ENCODE data around the gene XPC.
"Not testable (repeated sequence)": the region's sequence is repeated elsewhere in the genome, so short reads cannot be mapped to it uniquely, and the experiment has no call there.

Gene XPC

DNA sequence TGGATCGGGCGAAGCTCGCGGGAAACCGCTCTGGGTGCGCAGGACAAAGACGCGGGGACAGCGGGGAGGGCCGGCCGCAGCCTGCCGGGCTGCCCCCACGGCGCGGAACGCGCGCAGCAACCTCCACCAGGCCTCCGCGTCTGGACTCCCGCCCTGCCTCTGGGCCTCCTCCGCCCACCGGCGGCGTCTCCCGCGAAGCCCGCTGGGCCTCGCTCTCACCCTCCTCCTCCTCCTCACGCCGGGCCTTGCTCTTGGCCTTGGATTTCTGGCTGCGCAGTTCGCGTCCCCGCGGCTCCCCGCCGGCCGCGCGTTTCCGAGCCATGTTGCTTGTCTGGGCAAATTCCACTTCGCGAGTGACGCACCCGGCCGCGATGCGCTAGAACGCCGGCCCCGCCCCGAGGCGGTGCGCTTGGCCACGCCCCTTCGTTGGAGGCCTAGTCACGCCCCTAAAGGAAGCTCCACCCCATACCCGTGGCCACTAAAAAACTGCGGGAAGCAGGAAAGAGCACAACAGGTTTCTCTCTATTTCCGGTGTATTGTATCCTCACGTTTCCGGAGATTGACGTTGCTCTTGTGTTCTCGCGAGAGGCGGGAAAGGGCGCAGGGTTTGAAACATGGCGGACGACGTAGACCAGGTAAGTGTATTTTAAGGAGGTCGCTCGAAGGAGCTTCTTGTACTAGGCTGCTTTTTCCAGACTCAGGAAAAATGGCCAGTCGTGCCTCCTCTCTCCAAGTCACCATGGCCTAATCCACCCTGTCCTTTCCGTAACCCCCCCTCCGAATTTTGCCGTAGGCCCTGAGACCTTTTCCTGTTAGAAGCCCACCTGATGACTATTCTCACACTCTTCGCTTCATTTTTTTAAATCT lies at the start of gene XPC, which contains the start of gene LSM3:
XPC (minus strand) TSS at position 355 of the 867 bp plus-strand sequence; CDS start at position 322, 33 bp downstream.
LSM3 (plus strand) TSS at position 571 of the 867 bp plus-strand sequence; CDS start at position 615, 44 bp downstream.
- peak; percentile 84 for DNase-seq

DNA sequence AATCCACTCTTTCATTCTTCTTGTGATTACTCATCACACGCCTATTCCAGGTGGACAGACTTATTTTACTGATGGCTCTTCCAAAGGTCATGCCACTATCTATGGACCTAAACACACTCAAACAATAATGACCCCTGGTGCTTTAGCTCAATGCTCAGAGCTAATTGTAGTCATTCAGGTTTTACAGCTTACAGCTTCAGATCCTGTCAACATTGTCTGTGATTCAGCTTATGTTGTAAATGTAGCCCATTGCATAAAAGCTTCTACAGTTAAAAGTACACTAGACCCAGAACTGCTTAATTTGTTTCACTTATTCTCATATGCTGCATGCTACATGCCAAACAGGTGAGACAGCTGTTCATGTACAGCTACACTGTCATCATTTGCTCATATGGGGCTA lies 49.5 kb upstream of the XPC start:
- no peak for DNase-seq

DNA sequence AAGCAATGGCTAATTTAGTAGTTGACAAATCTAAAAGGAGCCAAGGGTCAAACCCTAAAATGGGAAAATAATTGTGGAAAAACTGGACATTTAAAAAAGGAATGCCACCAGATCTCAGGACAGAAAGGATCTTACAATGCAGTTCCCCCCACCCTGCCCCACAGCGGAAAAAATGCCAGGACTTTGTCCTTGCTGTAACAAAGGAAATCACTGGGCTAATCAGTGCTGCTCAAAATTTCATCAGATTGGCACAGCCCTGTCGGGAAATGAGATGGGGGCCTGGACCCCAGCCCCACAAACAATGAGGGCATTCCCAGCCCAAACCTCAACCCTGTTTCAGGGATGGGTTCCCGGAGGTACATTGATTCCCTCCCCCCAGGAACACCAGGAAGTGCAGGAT lies 48.0 kb upstream of the XPC start:
- DNase-seq: not testable (repeated sequence)

DNA sequence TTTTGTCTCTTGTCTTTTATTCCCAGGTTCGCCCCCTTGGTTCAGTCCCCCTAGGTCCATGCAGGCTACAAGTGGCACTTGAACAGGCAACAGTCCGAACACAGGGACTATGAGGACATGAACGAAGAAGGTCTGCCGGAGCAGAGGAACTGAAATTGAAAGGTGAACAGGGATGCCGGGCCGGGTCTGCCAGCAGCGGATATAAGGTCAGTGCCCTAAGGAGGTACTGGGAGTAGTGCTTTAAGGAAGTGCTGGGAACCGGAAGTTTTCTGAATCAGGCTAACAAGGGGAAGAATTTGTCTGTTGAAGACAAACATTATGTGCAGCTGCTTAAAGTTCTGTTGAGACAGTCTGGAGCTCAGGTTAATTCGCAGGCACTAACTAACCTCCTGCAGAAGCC lies 47.0 kb upstream of the XPC start:
- DNase-seq: no peak

DNA sequence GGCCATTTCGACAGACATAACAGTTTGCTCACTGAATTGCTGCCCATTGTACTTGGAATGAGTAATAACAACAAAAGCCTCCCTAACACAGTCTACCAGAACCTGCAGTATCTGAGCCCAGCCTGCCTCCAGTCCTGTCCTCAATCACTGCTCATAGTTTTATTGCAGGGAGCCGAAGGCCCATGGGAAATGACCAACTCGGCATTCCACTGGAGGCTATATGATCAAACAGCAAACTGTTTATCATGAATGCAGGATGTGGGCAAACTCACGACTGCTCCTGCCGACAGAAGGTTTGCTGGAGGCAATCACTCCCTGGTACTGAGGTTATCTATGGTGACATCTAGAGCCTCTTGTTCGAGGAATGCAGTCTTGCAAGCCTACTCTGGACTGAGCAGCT lies 46.5 kb upstream of the XPC start:
- DNase-seq: no peak

DNA sequence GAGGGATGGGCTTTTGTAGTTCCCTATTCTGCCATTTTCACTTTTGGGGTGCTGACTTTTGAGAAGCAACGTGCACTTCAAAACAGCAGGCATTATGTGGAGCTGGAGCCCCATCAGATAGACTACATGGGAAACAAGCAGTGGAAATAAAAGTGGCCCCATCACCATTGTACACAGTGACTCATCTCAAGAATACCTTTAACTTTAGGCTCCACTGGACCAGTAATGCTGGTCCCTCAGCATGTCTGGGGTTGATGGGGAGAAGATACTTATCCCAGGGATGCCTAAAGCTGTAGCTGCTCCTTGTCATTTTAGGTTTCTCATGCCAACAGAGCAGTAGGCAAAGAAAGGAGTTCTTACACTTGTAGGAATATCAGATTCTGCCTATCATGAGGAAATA lies 45.2 kb upstream of the XPC start:
- DNase-seq: no peak

DNA sequence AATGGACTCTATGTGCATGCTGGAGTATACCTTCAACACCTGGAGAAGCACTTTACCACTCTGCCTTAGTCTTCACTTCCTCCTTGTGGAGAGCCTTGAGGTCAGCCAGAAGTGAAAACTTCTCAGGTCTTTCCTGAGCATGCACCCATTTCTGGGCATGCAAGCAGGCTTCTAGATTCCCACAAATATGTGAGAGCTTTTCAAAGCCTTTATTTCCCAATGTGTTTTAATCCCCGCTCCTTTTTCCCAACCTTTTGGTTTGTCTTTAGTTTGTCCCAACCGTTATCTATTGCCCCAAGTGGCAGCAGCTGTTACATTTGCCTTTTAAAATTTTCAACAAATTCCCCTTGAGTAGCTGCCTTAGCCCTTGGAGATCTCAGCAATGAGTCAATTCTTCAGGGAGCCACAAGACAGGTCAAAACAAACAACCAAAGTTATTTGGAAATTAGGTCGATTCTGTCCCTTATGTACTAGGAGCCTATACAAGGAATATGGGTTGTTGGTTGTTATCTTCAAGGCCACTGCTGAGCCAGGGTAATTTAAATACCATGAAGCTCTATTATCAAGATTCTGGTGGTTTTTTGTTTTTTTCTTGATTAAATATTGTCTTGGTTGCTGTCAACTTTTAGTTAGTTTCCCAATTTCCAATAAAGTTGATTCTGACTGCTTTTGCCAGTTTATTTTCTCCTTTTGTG lies 44.6 kb upstream of the XPC start:
- no peak for DNase-seq

DNA sequence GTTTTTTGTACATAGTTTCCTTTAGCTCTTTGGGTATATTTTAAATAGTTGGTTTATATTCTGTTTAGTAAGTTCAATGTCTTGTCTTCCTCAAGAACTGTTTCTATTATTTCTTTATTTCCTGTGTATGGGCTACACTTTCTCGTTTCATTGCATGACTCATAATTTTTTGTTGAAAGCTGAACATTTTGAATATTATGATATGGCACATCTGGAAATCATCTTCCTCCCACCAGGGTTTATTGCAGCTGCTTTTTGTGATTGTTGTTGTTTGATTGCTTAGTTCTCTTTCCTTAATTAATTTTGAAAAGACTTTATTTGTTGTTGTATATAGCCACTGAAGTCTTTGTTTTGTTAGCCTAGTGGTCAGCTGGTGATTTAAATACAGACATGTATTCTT lies 44.1 kb upstream of the XPC start:
- DNase-seq: no peak

DNA sequence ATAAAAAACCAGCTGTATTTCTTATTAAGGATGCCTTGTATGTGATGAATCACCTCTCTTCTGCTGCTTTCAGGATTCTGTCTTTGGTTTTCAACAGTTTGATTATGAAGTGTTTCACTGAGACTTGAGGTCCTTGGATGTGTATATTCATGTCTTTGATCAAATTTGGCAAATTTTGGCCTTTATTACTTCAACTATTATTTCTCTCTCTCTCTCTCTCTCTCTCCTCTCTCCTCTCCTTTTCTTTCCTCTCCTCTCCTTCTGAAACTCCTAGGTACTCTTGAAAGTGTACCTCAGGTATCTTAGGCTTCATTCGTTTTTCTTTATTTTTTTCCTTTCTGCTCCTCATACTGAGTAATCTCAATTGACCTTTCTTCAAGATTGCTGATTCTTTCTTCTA lies 43.5 kb upstream of the XPC start:
- DNase-seq: no peak

DNA sequence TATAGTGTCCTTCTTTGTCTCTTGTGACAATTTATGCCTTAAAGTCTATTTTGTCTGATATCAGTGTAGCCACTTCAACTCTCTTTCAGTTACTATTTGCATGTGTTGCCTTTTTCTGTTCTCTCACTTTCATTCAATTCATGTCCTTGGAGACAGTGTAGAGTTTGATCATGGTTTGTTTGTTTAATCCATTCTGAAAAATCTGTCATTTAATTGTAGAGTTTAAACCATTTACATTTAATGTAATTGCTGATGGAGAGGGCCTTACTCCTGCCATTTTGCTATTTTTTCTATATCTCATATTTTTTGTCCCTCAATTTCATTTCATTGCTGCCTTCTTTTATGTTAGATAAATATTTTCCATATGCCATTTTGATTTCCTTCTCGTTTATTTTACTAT lies 42.5 kb upstream of the XPC start:
- no peak for DNase-seq

DNA sequence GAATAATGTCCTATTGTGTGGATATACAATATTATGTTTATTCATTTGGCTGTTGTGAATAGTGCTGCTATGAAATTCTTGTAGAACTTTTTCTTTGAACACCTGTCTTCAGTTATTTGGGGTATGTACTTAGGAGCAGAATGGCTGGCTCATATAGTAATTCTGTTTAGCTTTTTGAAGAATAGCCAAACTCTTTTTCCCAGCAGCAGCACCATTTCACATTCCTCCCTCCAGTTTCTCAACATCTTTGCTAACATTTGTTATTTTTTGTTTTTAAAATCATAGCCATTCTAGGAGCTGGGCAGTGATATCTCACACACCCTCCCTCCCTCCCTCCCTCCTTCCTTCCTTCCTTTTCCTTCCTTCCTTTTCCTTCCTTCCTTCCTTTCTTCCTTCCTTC lies 40.0 kb upstream of the XPC start:
- DNase-seq: no peak

DNA sequence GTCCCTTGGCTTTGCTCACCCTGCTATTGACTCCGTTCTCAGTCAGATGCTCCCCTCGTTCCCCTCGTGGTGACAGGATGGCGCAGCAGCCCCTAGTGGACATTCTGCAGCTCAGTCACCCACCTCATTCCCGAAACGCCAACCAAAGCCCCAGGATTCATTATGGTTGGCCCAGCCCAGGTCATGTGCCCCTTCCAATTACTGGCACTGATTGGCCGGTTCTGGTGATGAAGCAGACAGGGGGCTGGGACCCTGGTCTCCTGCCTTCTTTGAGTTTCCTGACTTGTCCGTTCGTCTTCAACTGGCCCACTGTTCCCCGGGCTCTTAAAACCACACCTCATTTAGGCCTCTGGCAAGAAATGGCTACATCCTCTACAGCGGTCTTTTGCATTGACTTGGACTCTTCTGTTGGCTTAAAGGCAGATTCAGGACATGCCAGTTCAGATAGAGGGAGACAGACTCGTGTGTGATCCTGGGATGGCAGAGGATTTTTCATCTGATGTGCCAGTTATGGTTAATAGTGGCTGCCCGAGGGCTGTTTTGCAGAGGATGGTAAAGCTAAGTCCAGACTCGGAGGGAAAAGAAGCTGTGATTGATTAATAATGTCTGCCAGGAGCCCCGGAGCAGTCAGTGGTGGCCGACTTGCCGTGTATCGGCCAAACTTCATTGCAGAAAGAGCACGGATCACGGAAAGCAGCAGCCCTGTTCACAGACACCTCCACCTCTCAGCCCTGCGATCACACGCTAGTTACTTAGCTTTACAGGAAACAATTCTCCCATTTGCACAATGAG lies 38.1 kb upstream of the XPC start:
- no peak for DNase-seq

DNA sequence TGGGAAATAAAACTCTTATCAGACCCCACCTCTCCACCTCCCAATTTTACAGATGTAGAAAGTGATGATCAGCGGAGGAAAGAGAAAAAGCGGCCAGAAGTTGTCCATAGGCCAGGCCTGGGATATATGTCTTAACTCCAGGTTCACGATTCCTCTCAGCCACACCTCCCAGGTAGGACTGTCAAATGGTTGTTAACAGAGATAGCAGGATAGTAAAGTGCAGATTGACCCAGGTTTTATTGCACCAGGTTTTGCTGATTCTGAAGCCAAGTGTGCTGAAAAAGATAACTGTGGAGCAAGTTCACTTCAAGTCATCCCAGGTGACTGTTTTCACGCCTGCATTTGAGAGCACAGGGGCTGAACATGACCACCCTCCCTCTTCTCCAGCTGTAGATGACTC lies 36.4 kb upstream of the XPC start:
- DNase-seq: no peak

DNA sequence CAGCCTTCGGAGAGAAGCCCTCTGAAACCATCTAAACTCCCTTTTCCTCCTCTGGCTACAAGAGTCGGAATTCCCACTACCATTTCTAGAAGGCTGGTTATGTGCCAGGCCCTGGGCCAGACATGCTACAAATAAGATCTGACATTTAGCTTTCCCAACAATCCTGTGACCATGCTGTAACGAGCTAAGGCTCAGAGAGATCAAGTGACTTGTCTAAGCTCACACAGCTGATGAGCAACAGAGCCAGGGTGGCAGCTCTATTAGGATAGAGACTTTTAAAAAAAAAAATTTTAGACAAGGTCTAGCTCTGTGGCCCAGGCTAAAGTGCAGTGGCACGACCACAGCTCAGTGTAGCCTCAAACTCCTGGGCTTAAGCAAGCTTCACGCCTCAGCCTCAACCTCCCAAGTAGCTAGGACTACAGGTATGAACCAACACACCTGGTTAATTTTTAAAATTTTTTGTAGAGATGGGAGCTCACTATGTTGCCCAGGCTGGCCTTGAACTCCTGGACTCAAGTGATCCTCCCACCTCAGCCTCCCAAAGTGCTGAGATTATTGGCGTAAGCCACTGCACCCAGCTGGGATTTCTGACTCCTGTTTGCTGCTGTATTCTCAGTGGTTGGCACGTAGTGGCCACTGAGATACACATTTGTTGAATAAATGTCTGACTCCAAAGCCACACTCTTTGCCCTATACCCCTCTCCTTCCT lies 34.8 kb upstream of the XPC start:
- no peak for DNase-seq

DNA sequence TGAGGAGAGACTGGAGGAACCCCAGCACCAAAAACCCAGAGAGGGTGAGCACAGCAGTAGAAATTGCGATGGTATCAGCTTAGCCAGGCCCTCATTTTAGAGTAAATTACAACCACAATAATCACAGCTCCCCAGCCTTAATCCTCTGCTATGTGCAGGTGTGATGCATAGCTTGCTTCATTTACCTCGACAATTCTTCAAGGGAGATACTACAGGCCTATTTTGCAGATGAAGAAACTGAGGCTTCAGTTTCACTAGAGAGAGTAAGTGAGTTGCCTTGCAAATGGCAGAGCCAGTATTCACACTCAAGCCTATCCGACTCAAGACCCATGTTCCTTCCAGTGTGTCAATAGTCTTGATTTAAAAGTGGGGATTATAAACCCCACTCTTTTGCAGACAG lies 33.6 kb upstream of the XPC start:
- no peak for DNase-seq

DNA sequence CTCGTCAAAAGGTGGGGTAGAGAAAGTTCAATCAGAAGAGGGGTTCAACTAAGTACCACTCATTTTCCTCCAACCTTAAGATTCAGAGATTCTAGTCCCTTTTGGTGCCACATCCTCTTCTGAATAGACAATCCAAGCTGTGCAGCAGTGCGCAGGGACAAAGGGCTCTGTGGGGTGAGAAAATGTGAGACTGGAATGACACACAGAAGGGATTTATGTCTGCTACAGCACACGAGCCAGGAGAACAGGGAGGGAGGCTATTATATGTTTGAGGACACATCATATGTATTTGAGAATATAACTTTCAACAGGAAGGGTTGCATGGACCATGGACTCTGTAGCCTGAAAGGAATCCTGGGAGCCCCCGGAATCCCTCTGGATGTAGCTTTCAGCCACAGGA lies 33.2 kb upstream of the XPC start:
- DNase-seq: no peak

DNA sequence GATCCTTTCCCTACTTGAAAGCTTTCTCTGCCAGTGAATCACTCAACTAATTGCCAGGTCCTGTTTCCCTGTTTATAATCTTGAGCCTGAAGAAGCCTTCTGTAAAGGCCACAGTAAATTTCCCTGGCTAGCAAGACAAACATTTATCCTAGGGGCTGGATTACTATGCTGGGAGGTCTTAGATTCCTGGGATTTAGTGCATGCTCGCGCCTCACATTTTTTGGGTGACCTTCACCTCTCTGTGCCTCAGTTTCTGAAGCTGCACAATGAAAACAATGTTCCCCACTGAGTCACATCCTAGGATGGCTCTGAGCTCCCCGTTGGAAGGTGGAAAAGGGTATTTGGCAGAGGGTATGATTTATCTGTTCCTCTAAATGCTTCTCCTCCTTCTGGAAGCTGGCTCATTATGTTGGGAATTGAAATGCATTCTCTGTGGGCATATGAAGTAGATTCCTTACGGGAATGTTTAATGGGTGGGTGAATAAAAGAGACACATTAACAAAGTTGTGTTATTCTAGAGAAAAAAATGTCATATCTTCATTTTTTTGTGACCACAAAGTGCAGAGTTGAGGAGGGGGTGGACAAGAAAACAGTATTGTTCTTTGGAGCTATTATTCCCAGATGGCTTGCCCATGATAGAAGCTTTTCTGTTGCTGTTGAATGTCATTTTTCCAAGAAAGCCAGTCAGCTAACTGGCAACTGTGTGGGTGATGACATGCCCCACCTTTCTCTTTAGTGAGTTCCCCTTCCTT lies 32.6 kb upstream of the XPC start:
- DNase-seq: no peak

DNA sequence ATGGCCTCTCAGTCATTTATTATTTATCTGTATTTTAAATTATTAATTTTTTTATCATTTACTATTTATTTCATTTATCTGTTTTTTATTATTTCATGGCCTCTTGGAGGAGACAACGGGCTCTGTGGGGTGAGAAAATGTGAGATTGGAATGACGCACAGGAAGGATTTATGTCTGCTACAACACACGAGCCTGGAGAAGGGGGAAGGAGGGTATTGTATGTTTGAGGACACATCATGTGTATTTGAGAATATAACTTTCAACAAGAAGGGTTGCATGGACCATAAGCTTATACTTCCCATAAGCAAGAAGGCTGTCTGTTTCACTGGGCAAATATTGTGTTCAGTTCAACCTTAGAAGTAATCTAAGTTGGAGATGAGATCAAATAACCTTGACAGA lies 31.9 kb upstream of the XPC start:
- DNase-seq: no peak

DNA sequence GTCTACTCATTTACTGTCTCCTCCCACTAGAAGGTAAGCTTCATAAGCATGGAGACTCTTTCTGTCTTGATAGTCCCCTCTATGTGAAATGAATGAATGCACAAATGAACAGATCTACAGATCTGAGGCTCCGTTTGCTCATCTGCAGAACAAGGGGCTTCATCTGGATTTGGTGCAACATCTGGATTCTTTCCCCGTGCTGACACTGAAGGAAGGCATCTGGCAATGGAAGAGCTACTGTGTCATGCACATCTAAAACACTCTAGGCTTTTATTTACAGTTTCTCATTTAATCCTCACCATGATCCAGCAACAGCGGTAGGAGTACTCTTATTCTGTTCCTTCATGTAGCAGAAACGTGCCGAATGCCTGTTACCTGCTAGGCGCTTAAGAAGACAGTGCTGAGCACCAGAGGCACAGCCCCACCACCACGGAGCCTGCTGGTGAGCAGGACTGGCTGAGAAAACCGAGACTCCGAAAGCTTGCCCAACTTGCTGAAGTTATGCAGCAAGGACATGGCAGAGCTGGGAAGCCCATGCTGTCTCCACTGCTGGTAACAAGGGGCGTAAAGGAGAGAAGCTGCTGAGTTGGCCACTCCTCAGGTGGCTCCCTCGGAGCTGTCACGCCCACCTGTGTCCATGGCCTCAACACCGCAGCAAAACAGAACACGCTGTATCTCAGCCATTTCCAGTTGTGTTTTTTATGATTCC lies 31.3 kb upstream of the XPC start:
- no peak for DNase-seq

DNA sequence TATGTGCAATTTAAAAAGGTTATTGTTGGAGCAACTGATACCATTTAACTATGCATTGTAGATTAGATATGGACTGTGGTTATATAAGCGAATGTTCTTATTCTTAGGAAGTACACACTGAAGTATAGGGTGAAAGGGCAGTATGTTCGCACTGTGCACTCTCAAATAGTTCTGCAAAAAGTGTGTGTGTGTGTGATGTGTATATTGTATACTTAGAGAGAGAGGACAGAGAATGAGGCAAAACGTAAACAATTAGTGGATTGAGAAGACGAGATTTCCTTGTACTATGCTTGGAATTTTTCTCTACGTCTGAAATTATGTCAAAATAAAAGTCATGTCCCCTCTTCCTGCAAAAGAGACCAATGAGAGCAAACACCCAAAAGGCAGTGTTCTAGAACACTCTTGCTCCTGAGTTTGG lies 30.6 kb upstream of the XPC start:
- no peak for DNase-seq

DNA sequence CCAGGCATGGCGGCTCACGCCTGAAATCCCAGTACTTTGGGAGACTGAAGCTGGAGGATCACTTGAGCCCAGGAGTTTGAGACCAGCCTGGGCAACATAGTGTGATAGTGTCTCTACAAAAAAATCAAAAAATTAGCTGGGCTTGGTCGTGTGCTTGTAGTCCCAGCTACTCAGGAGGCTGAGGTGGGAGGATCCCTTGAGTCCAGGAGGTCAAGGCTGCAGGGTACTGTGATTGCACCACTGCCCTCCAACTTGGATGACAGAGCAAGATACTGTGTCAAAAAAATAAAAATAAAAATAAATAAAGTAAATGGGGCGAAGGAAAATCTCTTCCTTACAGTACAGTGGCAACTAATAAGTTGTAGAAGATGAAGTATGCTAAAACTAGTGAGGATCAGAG lies 29.8 kb upstream of the XPC start:
- DNase-seq: no peak

All from DMS79 treated with DMSO at 0.1 percent for 48 hours (cell line).